ENCODE data around the gene SMC6. TPM values are rescaled to one million over a fixed set of nuclear protein-coding genes. Genes with fewer than 3 reads are reported as not detected.

Gene SMC6
- total RNA-seq (2014; rRNA removed; shearing (Covaris generic)) = 16.1 and 32.7 TPM in 2 replicates

GRCh38 chr2:17753803-17754663 lies at the start of gene SMC6, which contains the start of gene GEN1:
Gene SMC6 (minus strand): TSS chr2:17753810. CDS start chr2:17745946, 7,864 bp downstream.
Gene GEN1 (plus strand): TSS chr2:17754138. CDS start chr2:17759944, 5,806 bp downstream.
- in situ Hi-C loops (cut with HindIII; ENCODE audit: low sequenced_read_pairs) = no loop called here
- DNase-seq (ENCODE audit: low spot score) = peak; percentile 91

GRCh38 chr2:17800693-17801458 lies 47.3 kb upstream of the SMC6 start:
- no peak for DNase-seq (ENCODE audit: low spot score)
- in situ Hi-C loops (cut with HindIII; ENCODE audit: low sequenced_read_pairs) = no loop called here

DNA sequence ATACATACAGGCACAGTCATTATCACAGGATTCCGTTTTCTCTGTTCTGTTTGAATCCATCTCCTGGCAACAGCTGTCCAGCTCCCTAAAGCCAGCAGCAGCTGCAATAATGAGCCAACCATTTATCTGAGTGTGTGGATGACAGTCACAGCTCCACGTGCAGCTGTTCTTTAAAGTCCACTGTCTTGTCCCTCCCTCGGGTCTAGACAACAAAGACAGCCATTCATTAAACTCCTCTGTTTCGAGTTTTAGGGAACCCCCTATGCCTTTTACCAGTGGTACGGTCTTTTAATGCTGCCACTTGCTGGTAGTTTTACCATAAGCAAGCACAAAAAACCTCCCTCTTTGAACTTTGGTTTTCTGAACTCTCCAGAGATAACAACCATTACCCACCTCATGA lies 46.6 kb upstream of the SMC6 start:
- DNase-seq (ENCODE audit: low spot score) = no peak
- in situ Hi-C loops (cut with HindIII; ENCODE audit: low sequenced_read_pairs) = no loop called here

DNA sequence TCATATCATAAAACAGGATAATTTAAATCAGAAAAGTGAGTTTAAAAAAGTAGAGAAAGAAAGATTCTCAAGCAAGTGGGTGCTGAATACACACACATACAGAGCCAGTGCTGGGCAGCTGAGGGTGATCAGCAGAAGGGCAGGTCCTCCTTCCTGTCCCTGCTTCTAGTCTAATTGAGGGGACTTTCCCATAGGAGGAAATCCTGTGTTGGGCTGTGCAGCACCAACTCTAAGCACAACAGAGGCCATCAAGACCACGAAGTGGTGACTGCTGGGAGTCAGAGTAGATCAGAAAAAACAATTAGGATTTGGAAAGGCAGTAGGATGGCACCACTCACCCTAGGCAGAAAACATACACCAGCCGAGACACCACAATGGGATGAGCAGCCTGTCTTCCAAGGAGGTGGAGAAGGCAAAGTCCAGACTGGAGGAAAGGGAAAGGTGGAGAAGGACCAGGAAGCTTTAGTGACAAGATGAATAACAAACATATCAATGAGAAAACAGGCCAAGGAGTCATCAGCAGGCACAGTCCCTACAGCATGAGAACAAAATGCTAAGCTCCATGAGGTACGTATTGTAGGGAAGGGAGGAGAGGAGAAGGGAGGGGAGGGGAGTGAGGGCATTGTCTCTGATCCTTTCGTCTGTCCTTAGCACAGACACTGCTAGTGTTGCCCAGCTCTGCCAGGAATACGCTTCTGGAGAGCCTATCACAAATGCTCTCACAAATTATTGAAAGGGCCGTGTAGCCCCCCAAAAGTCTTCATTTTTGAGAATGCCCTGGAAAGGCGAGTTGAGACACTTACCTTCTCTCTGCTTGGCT lies 45.9 kb upstream of the SMC6 start:
- in situ Hi-C loops (cut with HindIII; ENCODE audit: low sequenced_read_pairs) = no loop called here
- DNase-seq (ENCODE audit: low spot score) = no peak

GRCh38 chr2:17798338-17798737 lies 44.7 kb upstream of the SMC6 start:
- in situ Hi-C loops (cut with HindIII; ENCODE audit: low sequenced_read_pairs) = no loop called here
- no peak for DNase-seq (ENCODE audit: low spot score)

- in situ Hi-C loops (cut with HindIII; ENCODE audit: low sequenced_read_pairs) = no loop called here
- DNase-seq (ENCODE audit: low spot score) = no peak
Measured at GRCh38 chr2:17795309-17795708, 41.7 kb upstream of the SMC6 start.

- DNase-seq (ENCODE audit: low spot score) = no peak
- in situ Hi-C loops (cut with HindIII; ENCODE audit: low sequenced_read_pairs) = no loop called here
Measured at GRCh38 chr2:17793803-17794354, 40.3 kb upstream of the SMC6 start.

DNA sequence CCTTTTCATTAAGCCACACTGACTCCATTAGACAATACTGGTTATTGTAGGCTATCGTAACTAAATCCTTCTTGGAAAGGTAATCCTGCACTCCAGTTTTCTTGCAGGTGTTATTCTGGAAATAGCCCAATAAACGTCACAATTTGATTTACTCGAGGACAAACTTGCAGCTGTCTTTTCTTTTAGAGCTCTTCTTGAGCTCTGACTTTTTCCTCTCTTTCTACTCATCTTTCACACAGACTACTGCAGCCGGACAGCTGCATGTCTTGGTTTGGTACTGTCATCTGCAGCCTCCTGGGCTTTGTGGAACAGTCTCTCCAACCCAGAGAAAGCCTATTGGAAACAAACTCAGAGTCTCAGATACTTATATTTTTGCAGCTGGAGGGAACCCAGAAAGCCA lies 39.7 kb upstream of the SMC6 start:
- in situ Hi-C loops (cut with HindIII; ENCODE audit: low sequenced_read_pairs) = no loop called here

DNA sequence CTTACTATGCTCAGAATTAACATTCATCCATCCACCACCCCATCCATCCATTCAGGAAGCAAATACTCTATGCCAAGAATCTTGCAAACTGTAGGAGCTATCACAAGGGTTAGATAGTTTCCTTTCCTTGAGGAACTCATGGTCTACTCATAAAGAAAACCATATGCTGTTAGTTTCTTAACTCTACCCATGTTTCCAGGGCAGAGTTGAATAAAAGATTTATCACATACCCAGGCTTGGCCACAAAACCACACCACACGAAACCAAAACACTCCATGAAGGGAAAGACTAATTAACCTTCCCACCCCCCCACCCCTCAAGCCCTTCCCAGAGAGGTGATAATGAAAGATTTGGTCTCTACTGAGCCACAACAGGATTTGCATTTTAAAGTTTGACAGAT lies 38.9 kb upstream of the SMC6 start:
- DNase-seq (ENCODE audit: low spot score) = no peak
- in situ Hi-C loops (cut with HindIII; ENCODE audit: low sequenced_read_pairs) = no loop called here

More for the DNA sequence above, 39.7 kb upstream of the SMC6 start:
- DNase-seq (ENCODE audit: low spot score) = no peak

DNA sequence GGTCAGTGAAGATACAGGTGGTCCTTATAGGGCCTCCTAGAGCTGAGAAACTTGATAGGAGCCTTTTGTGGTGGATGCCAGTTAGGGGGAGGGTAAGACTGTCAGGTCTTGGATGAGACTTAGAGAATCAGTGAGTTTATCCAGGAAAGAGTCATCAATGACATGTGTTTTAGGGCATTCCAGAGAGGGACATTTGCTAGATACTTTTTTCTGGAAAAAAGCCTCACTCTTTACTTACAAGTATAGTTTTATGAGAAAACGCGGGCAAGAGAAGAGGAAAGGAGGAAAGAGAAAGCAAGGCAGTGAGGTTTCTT lies 38.2 kb upstream of the SMC6 start:
- in situ Hi-C loops (cut with HindIII; ENCODE audit: low sequenced_read_pairs) = no loop called here
- no peak for DNase-seq (ENCODE audit: low spot score)

GRCh38 chr2:17791121-17791816 lies 37.7 kb upstream of the SMC6 start:
- no peak for DNase-seq (ENCODE audit: low spot score)
- in situ Hi-C loops (cut with HindIII; ENCODE audit: low sequenced_read_pairs) = no loop called here

DNA sequence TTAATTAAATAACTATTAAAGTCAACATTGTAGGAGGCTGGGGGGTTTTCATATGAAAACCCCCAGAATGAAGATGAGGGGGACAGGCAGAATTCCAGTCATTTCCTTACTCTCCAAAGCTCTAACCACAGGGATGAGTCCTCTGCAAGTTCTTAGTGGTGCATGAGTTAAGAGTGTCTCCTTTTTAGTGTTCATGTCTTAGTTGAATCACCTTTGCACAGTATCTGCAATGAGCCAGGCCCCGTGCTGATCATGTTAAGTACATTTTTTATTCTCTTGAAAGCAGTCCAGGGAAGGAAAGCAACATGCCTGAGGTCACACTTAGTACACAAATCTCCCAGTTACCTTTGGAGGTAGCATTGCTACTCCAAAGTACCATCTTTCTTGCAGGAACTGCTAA lies 36.9 kb upstream of the SMC6 start:
- in situ Hi-C loops (cut with HindIII; ENCODE audit: low sequenced_read_pairs) = no loop called here
- no peak for DNase-seq (ENCODE audit: low spot score)

DNA sequence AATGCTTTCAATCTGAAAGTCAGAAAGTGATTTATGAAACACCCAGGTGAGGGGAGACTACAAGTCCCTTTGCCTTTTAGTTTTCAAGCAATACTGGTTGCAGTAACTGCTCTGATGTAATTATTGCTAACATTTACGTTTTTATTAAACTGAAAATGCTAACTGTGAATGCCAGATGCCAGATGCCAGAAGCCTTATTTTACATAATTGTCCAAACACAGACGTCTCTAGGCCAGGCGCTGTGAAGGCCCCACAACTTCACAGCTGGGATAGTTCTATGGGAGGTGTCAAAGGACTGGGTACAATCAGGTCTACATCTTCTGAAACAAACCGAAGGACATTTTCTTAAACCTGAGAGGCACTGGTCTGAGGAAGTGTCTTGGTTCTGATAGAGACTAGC lies 35.2 kb upstream of the SMC6 start:
- no peak for DNase-seq (ENCODE audit: low spot score)
- in situ Hi-C loops (cut with HindIII; ENCODE audit: low sequenced_read_pairs) = no loop called here

DNA sequence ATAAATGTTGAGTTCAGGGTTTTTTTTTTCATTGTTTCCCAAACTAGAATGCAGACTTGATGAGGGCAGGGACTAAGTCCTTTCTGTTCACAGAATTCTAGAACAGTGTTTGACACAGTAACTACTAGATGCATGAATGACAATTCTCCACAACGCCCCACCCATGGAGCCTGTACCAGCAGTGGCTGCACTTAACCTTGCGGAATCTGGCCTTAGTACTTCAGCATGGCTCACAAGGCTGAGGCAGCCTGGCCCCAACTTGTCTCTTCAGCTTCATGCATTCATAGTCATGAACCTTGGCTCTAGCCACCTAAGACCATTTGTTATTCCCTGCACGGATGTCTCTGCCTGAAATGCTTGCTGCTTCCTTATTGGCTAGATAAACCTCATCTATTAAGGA lies 33.1 kb upstream of the SMC6 start:
- in situ Hi-C loops (cut with HindIII; ENCODE audit: low sequenced_read_pairs) = no loop called here
- DNase-seq (ENCODE audit: low spot score) = no peak

- no peak for DNase-seq (ENCODE audit: low spot score)
- in situ Hi-C loops (cut with HindIII; ENCODE audit: low sequenced_read_pairs) = no loop called here
Measured at GRCh38 chr2:17781482-17781881, 27.9 kb upstream of the SMC6 start.

GRCh38 chr2:17780546-17780945 lies 26.9 kb upstream of the SMC6 start:
- in situ Hi-C loops (cut with HindIII; ENCODE audit: low sequenced_read_pairs) = no loop called here
- DNase-seq (ENCODE audit: low spot score) = no peak

GRCh38 chr2:17772532-17772931 lies 18.9 kb upstream of the SMC6 start:
- in situ Hi-C loops (cut with HindIII; ENCODE audit: low sequenced_read_pairs) = no loop called here
- no peak for DNase-seq (ENCODE audit: low spot score)

- in situ Hi-C loops (cut with HindIII; ENCODE audit: low sequenced_read_pairs) = no loop called here
- no peak for DNase-seq (ENCODE audit: low spot score)
Measured at GRCh38 chr2:17771956-17772355, 18.3 kb upstream of the SMC6 start.

DNA sequence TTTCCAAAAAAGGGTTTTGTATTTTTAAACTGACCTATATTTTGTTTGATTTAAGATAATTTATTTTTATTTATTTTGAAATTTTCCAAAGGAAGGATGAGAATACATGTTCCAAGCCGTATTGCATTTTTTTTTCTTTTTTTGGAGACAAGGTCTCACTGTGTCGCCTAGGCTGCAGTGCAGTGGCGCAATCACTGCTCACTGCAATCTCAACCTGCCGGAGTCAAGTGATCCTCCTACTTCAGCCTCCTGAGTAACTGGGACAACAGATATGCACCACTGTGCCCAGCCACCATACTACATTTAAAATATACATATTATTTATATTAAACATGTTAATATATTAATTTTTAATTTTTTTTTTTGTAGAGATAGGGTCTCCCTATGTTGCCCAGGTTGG lies 15.3 kb upstream of the SMC6 start:
- no peak for DNase-seq (ENCODE audit: low spot score)
- in situ Hi-C loops (cut with HindIII; ENCODE audit: low sequenced_read_pairs) = no loop called here

Measured in G401 (cell line).